Lung (tissue), 12 donors: ENCODE data around the gene PRTFDC1. TPM values are rescaled to one million over a fixed set of nuclear protein-coding genes. Genes with fewer than 3 reads are reported as not detected.
A peak's percentile ranks its signal among the peaks of the same experiment; 100 is the strongest.
"Not testable (repeated sequence)": the region's sequence is repeated elsewhere in the genome, so short reads cannot be mapped to it uniquely, and the experiment has no call there.

ENCODE experiments used
- ATAC-seq: fragments of 200-7000 bp; cut with Tn5 transposase; one replicate; pipeline ENCODE4 v1.9.1; 2020; ENCODE audit warnings: moderate number of reproducible peaks; ENCODE audit not compliant: insufficient read depth, low FRiP score
- DNase-seq, 3 donors: peaks; one replicate each; pipeline ENCODE4 v3.0.0-alpha.2; 2013 to 2017
- H3K27ac ChIP-seq, 2 donors: one replicate each; pipeline ENCODE4 v1.5.1; 2013; ENCODE audit warnings: mild to moderate bottlenecking in 2 of 2, moderate library complexity in 2 of 2, control low read depth in 1 of 2, inconsistent platforms in 1 of 2, low read depth in 1 of 2, low read length in 1 of 2
- H3K27me3 ChIP-seq, 3 donors: one replicate each; pipeline ENCODE4 v1.5.1; 2013; ENCODE audit warnings: low read length in 2 of 3; ENCODE audit not compliant: control insufficient read depth in 3 of 3, insufficient read depth in 3 of 3
- H3K36me3 ChIP-seq, 4 donors: one replicate each; pipeline ENCODE4 v1.5.1; 2013; ENCODE audit warnings: low read length in 4 of 4, mild to moderate bottlenecking in 1 of 4, moderate library complexity in 1 of 4; ENCODE audit not compliant: control insufficient read depth in 4 of 4, insufficient read depth in 4 of 4
- H3K4me1 ChIP-seq, 5 donors: one replicate each; pipeline ENCODE4 v1.5.1; 2013; ENCODE audit warnings: low read length in 5 of 5, mild to moderate bottlenecking in 2 of 5, moderate library complexity in 1 of 5; ENCODE audit not compliant: control insufficient read depth in 5 of 5, insufficient read depth in 5 of 5
- H3K4me3 ChIP-seq: one replicate; pipeline ENCODE4 v1.5.1; 2013; ENCODE audit warnings: mild to moderate bottlenecking, control low read depth, moderate library complexity
- H3K9ac ChIP-seq, 2 donors: one replicate each; pipeline ENCODE4 v1.5.1; 2013; ENCODE audit warnings: low read length in 2 of 2, control low read depth in 1 of 2; ENCODE audit not compliant: insufficient read depth in 1 of 2
- H3K9me3 ChIP-seq, 4 donors: one replicate each; pipeline ENCODE4 v1.5.1; 2013; ENCODE audit warnings: low read length in 3 of 4, mild to moderate bottlenecking in 1 of 4, moderate library complexity in 1 of 4; ENCODE audit not compliant: control insufficient read depth in 4 of 4, insufficient read depth in 3 of 4
- WGBS, 2 donors: extraction: QIAGEN DNeasy Blood & Tissue Kit; methylation state at CpG; one replicate each; pipeline ENCODE4 v1.1.7; 2013; 5-methylcytosine and 5-hydroxymethylcytosine counted together
- polyA plus RNA-seq, 2 donors: library from polyadenylated mRNA; stranded (reverse); fragments of 200-250 nt; gene quantifications; one replicate each; pipeline ENCODE4 v1.2.1, GENCODE V29; 2013
- total RNA-seq, 2 donors: library from RNA; depleted of rRNA in 1 of 2; stranded (reverse); fragments of >200 nt in 1 of 2; gene quantifications; one replicate each; pipeline ENCODE4 v1.2.1, GENCODE V29; 2014 to 2021
- TF ChIP-seq, protein P1 (sequence below): IDR thresholded peaks from 2 replicates; pipeline ENCODE4 v1.5.1; 2012; ENCODE audit warnings: mild to moderate bottlenecking; ENCODE audit errors: control extremely low read depth, extremely low read depth
- donor health status: control.
- donor health status: control.
- donor health status: Bipolar disorder and iron deficiency.
- donor health status: healthy.
- donor health status: DM: yes; HTN: yes; CAD: no.

The PRTFDC1 gene
- total and polyA plus RNA-seq, 4 donors = 1.6 to 12.5 (median 3.1) TPM

DNA sequence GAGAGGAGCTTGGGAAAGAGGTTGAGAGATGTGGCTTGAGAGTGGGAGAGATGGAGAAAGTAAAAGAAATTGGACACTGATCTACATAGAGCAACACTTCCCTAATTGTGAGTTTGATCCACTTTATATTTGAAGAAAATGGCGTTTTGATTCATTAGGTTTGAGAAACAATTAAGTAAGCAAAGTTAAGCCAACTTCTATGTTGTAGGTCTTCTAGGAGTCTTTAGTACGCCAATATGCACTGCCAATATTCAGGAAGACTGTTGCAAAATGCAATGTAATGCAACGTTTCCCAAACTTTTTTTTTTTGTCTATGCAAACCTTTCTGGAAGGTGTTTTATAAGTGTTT, 7.0 kb upstream of the PRTFDC1 start:
- ATAC-seq (no peak), DNase-seq (peak in 2 of 3 donors; percentile 80 to 86)
- H3K36me3 ChIP-seq = no peaks in the 10 kb centered on the region
- H3K4me1 ChIP-seq = peaks cover 0 to 40% (median 5%) of the 10 kb centered on the region in 5 donors
- no peaks in the 10 kb centered on the region for H3K9me3 ChIP-seq
- H3K27ac ChIP-seq = peak overlapping the region; percentile 40 to 42
- TF ChIP-seq, protein P1, sequence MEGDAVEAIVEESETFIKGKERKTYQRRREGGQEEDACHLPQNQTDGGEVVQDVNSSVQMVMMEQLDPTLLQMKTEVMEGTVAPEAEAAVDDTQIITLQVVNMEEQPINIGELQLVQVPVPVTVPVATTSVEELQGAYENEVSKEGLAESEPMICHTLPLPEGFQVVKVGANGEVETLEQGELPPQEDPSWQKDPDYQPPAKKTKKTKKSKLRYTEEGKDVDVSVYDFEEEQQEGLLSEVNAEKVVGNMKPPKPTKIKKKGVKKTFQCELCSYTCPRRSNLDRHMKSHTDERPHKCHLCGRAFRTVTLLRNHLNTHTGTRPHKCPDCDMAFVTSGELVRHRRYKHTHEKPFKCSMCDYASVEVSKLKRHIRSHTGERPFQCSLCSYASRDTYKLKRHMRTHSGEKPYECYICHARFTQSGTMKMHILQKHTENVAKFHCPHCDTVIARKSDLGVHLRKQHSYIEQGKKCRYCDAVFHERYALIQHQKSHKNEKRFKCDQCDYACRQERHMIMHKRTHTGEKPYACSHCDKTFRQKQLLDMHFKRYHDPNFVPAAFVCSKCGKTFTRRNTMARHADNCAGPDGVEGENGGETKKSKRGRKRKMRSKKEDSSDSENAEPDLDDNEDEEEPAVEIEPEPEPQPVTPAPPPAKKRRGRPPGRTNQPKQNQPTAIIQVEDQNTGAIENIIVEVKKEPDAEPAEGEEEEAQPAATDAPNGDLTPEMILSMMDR = no peak
- no peak overlapping the region for H3K9ac ChIP-seq
- no peaks in the 10 kb centered on the region for H3K27me3 ChIP-seq
- no peak overlapping the region for H3K4me3 ChIP-seq
- WGBS, 2 donors = 59 to 61% methylated on average over 3 of the region's 3 CpGs

DNA sequence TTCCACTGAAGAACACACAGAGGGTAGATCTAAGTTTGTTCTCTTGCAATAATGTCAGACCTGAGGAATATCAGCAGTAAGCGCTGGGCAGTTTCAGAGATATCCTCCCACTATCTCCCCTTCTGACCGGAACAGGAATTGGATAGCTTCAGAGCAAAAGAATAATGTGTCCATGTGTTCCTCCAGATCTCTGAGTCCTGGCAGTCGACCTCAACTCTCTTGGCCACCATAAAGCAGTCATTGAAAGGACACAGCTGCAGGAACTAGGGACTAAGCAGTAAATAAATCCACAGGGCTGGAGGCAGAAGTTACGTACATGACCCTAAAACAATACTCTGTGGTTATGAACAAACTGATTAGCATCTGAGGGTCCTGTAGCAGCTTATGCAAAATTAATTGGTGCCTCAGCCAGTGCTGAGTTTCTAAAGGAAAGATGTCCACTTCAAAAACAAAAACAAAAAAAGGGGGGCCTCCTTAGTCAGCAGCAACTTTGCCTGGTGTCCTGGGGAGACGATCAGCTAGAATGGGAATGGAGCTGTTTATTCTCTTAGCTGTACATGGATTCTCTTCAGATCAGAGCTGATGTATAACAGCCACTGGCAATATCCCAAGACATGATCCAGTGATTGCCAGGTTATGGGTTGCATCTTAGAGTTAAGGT, 6.4 kb upstream of the PRTFDC1 start:
- peak; percentile 89 to 99 (median 98) for DNase-seq
- 65 to 73% methylated on average over 5 of the region's 5 CpGs for WGBS, 2 donors
- H3K4me1 ChIP-seq = peaks cover 0 to 45% (median 5%) of the 10 kb centered on the region in 5 donors
- H3K4me3 ChIP-seq = no peak overlapping the region
- peak overlapping the region; percentile 40 to 53 for H3K27ac ChIP-seq
- no peaks in the 10 kb centered on the region for H3K36me3 ChIP-seq
- H3K9me3 ChIP-seq = no peaks in the 10 kb centered on the region
- no peaks in the 10 kb centered on the region for H3K27me3 ChIP-seq
- TF ChIP-seq, protein P1 = no peak
- ATAC-seq = peak; percentile 56
- H3K9ac ChIP-seq = peak overlapping the region in 1 of 2 donors; percentile 64

GRCh38 chr10:24958091-24958720, 5.8 kb upstream of the PRTFDC1 start:
- Histone ChIP-seq H3K4me1 (peaks cover 0 to 51% (median 5%) of the 10 kb centered on the region in 5 donors), H3K9me3 (no peaks in the 10 kb centered on the region), H3K4me3 (no peak overlapping the region), H3K27me3 (no peaks in the 10 kb centered on the region), H3K27ac (peak overlapping the region in 1 of 2 donors; percentile 53), H3K9ac (peak overlapping the region in 1 of 2 donors; percentile 64), H3K36me3 (no peaks in the 10 kb centered on the region)
- ATAC-seq = peak; percentile 25
- TF ChIP-seq, protein P1 = no peak
- peak in 2 of 3 donors; percentile 93 to 95 for DNase-seq
- WGBS, 2 donors = 61 to 63% methylated on average over 4 of the region's 4 CpGs

DNA sequence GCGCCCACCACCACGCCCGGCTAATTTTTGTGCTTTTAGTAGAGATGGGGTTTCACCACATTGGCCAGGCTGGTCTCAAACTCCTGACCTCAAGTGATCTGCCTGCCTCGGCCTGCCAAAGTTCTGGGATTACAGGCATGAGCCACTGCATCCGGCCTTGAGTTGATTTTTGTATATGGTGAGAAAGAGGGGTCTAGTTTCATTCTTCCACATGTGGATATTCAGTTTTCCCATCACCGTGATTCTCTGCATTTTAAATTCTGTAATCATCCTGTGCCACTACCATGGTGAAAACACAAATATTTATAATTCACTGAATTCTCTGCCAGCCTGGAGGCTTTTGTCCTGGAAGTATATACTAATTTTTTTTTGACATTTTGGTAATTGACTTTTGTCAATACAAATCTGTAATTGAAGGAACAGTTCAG, 5.2 kb upstream of the PRTFDC1 start:
- not testable (repeated sequence) for ATAC-seq, H3K4me3 ChIP-seq, H3K9me3 ChIP-seq, H3K36me3 ChIP-seq, H3K27me3 ChIP-seq
- H3K4me1 ChIP-seq = peaks cover 0 to 53% (median 5%) of the 10 kb centered on the region in 5 donors
- peak; percentile 24 to 83 (median 61) for DNase-seq
- peak overlapping the region in 1 of 2 donors; percentile 51 for H3K9ac ChIP-seq
- WGBS, 2 donors = 85 to 86% methylated on average over 6 of the region's 6 CpGs
- H3K27ac ChIP-seq = peak overlapping the region in 1 of 2 donors; percentile 50
